HEK293 (cell line): Measurements from ENCODE around the gene SYNE3.
A peak's percentile ranks its signal among the peaks of the same experiment; 100 is the strongest.

ENCODE experiments used
- GFI1B ChIP-seq: fragments of 450-650 bp; formaldehyde crosslinking; IDR thresholded peaks from 2 replicates; pipeline ENCODE4 v1.5.1; 2016; ENCODE audit warnings: missing biosample characterization, missing genetic modification characterization
- GLI2 ChIP-seq: fragments of 450-650 bp; formaldehyde crosslinking; IDR thresholded peaks from 2 replicates; pipeline ENCODE4; 2017; ENCODE audit warnings: missing biosample characterization, missing genetic modification characterization, low read depth, borderline replicate concordance
- GLIS2 ChIP-seq: fragments of 450-650 bp; formaldehyde crosslinking; IDR thresholded peaks from 2 replicates; pipeline ENCODE4 v1.5.1; 2016; ENCODE audit warnings: missing biosample characterization, missing genetic modification characterization
- KLF1 ChIP-seq: fragments of 450-650 bp; formaldehyde crosslinking; IDR thresholded peaks from 2 replicates; pipeline ENCODE4 v1.5.1; 2016; ENCODE audit warnings: missing biosample characterization, missing genetic modification characterization
- OSR2 ChIP-seq: fragments of 450-650 bp; formaldehyde crosslinking; IDR thresholded peaks from 2 replicates; pipeline ENCODE4 v1.5.1; 2016; ENCODE audit warnings: missing biosample characterization, missing genetic modification characterization
- REPIN1 ChIP-seq: fragments of 450-650 bp; formaldehyde crosslinking; IDR thresholded peaks from 2 replicates; pipeline ENCODE4 v1.5.1; 2017; ENCODE audit warnings: missing biosample characterization, missing genetic modification characterization, low read depth
- SP7 ChIP-seq: fragments of 450-650 bp; formaldehyde crosslinking; IDR thresholded peaks from 2 replicates; pipeline ENCODE4 v1.5.1; 2016; ENCODE audit warnings: missing biosample characterization, missing genetic modification characterization
- ZBTB21 ChIP-seq: fragments of 450-650 bp; formaldehyde crosslinking; IDR thresholded peaks from 2 replicates; pipeline ENCODE4 v1.5.1; 2017; ENCODE audit warnings: missing biosample characterization, missing genetic modification characterization
- ZBTB26 ChIP-seq: fragments of 450-650 bp; formaldehyde crosslinking; optimal IDR thresholded peaks from 2 replicates; pipeline ENCODE3; 2016; ENCODE audit warnings: missing biosample characterization, mild to moderate bottlenecking, missing genetic modification characterization
- ZFP3 ChIP-seq: fragments of 450-650 bp; formaldehyde crosslinking; IDR thresholded peaks from 2 replicates; pipeline ENCODE4 v1.5.1; 2016; ENCODE audit warnings: low read depth, missing biosample characterization, missing genetic modification characterization
- ZNF138 ChIP-seq: fragments of 450-650 bp; formaldehyde crosslinking; IDR thresholded peaks from 2 replicates; pipeline ENCODE4 v1.5.1; 2016; ENCODE audit warnings: missing biosample characterization, missing genetic modification characterization, borderline replicate concordance
- ZNF18 ChIP-seq: fragments of 450-650 bp; formaldehyde crosslinking; IDR thresholded peaks from 2 replicates; pipeline ENCODE4 v1.5.1; 2016; ENCODE audit warnings: missing biosample characterization, missing genetic modification characterization
- ZNF202 ChIP-seq: fragments of 450-650 bp; formaldehyde crosslinking; IDR thresholded peaks from 2 replicates; pipeline ENCODE4 v1.5.1; 2016; ENCODE audit warnings: missing biosample characterization, missing genetic modification characterization, borderline replicate concordance
- ZNF23 ChIP-seq: fragments of 450-650 bp; formaldehyde crosslinking; IDR thresholded peaks from 2 replicates; pipeline ENCODE4 v1.5.1; 2016; ENCODE audit warnings: missing biosample characterization, missing genetic modification characterization, borderline replicate concordance
- ZNF354C ChIP-seq: fragments of 450-650 bp; formaldehyde crosslinking; IDR thresholded peaks from 2 replicates; pipeline ENCODE4 v1.5.1; 2016; ENCODE audit warnings: missing biosample characterization, missing genetic modification characterization, low read depth, borderline replicate concordance
- ZNF37A ChIP-seq: fragments of 450-650 bp; IDR thresholded peaks from 2 replicates; pipeline ENCODE4 v1.5.1; 2018; ENCODE audit warnings: missing biosample characterization, missing genetic modification characterization
- ZNF488 ChIP-seq: fragments of 450-650 bp; formaldehyde crosslinking; IDR thresholded peaks from 2 replicates; pipeline ENCODE4 v1.5.1; 2016; ENCODE audit warnings: missing biosample characterization, missing genetic modification characterization
- ZNF501 ChIP-seq: fragments of 450-650 bp; formaldehyde crosslinking; IDR thresholded peaks from 2 replicates; pipeline ENCODE4 v1.5.1; 2016; ENCODE audit warnings: missing biosample characterization, missing genetic modification characterization
- ZNF521 ChIP-seq: fragments of 450-650 bp; formaldehyde crosslinking; IDR thresholded peaks from 2 replicates; pipeline ENCODE4 v1.5.1; 2017; ENCODE audit warnings: missing biosample characterization, mild to moderate bottlenecking, missing genetic modification characterization
- ZNF558 ChIP-seq: fragments of 450-650 bp; formaldehyde crosslinking; IDR thresholded peaks from 2 replicates; pipeline ENCODE4 v1.5.1; 2016; ENCODE audit warnings: missing biosample characterization, missing genetic modification characterization
- ZNF560 ChIP-seq: fragments of 450-650 bp; formaldehyde crosslinking; IDR thresholded peaks from 2 replicates; pipeline ENCODE4 v1.5.1; 2017; ENCODE audit warnings: missing biosample characterization, missing genetic modification characterization, borderline replicate concordance
- ZNF623 ChIP-seq: fragments of 450-650 bp; formaldehyde crosslinking; IDR thresholded peaks from 2 replicates; pipeline ENCODE4 v1.5.1; 2016; ENCODE audit warnings: missing biosample characterization, missing genetic modification characterization
- ZNF658 ChIP-seq: fragments of 450-650 bp; formaldehyde crosslinking; IDR thresholded peaks from 2 replicates; pipeline ENCODE4; 2016; ENCODE audit warnings: missing biosample characterization, missing genetic modification characterization
- ZNF670 ChIP-seq: fragments of 450-650 bp; formaldehyde crosslinking; IDR thresholded peaks from 2 replicates; pipeline ENCODE4 v1.5.1; 2016; ENCODE audit warnings: missing biosample characterization, missing genetic modification characterization, low read depth
- ZNF777 ChIP-seq: fragments of 450-650 bp; formaldehyde crosslinking; IDR thresholded peaks from 2 replicates; pipeline ENCODE4 v1.5.1; 2017; ENCODE audit warnings: missing biosample characterization, missing genetic modification characterization, borderline replicate concordance
- ZNF785 ChIP-seq: fragments of 450-650 bp; formaldehyde crosslinking; IDR thresholded peaks from 2 replicates; pipeline ENCODE4 v1.5.1; 2016; ENCODE audit warnings: missing biosample characterization, missing genetic modification characterization
- TF ChIP-seq, protein P1 (sequence below): sonication (generic); formaldehyde crosslinking; IDR thresholded peaks from 2 replicates; pipeline ENCODE4 v1.8.1; 2022; ENCODE audit warnings: mild to moderate bottlenecking, moderate library complexity, missing genetic modification reagents
- TF ChIP-seq, protein P2 (sequence below): fragments of 450-650 bp; formaldehyde crosslinking; IDR thresholded peaks from 2 replicates; pipeline ENCODE4 v1.5.1; 2016; ENCODE audit warnings: missing biosample characterization, missing genetic modification characterization

SYNE3 gene

DNA sequence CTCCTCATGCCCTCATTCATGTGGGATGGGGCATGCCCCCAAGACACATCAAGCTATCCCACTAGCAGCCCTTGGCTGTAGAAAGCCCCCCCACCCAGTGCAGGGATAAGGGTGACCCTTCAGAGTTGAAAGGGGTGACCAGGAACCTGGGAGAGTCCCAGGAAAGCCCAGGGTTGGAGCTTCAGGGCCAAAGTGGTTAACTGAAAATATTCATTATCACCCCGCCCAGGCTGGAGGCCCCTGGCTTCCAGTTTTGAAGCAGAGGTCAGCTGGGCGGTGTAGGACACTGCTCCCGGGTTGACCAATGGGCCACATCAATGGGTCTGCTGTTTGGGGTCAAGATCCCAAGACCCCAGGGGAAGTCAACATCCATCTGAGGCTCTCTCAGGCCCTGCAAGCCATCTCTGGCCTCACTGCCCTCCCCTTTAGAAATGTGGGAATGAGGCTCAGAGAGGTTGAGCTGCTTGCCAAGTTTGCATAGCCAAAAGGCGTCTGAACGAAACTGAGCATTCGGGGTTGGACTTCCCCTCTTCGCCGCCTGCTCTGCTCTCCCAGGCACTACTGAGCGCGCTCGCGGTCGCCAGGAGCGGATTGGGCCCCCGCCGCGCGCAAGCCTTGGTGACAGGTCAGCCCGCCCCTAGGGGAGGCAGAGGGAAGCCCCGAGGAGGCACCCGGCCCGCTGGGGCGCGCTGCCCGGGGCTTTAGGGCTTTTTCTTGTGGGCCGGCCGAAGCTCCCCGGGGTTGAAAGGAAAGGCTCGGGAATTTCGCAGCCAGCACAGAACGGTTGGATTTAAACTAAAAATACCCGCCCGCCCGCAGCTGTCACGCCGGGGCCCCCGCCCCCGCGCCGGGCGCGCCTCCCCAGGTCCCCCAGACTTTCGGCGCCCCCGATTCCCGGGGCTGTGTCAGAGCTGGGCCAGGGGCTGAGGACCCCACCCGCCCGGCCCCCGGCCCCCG is 576 bp downstream of the SYNE3 start (continued):
- no peak for TF ChIP-seq ZNF670 (tag by site-specific recombination)
- TF ChIP-seq ZNF777 (tag by site-specific recombination): no peak
- TF ChIP-seq ZNF558 (tag by site-specific recombination): no peak
- no peak for TF ChIP-seq ZNF560 (tag by site-specific recombination)
- no peak for TF ChIP-seq ZNF23 (tag by site-specific recombination)
- TF ChIP-seq ZNF37A: no peak
- TF ChIP-seq OSR2 (tag by site-specific recombination): no peak
- no peak for TF ChIP-seq ZNF501 (tag by site-specific recombination)
- no peak for TF ChIP-seq ZFP3 (tag by site-specific recombination)
- TF ChIP-seq, protein P1, sequence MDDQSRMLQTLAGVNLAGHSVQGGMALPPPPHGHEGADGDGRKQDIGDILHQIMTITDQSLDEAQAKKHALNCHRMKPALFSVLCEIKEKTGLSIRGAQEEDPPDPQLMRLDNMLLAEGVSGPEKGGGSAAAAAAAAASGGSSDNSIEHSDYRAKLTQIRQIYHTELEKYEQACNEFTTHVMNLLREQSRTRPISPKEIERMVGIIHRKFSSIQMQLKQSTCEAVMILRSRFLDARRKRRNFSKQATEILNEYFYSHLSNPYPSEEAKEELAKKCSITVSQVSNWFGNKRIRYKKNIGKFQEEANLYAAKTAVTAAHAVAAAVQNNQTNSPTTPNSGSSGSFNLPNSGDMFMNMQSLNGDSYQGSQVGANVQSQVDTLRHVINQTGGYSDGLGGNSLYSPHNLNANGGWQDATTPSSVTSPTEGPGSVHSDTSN (CRISPR knock-in tag): 0 out of 2 replicates have a peak, but pooled peaks have one; percentile 30
- TF ChIP-seq SP7 (tag by site-specific recombination): peak; percentile 43; the same call in 1 of the 2 replicates
- TF ChIP-seq ZNF138 (tag by site-specific recombination): no peak
- TF ChIP-seq KLF1: no peak
- no peak for TF ChIP-seq GLI2 (tag by site-specific recombination)
- no peak for TF ChIP-seq ZBTB21 (tag by site-specific recombination)
- TF ChIP-seq ZNF785: no peak
- no peak for TF ChIP-seq ZNF18 (tag by site-specific recombination)
- TF ChIP-seq ZNF202 (tag by site-specific recombination): no peak
- TF ChIP-seq ZNF488 (tag by site-specific recombination): no peak
- no peak for TF ChIP-seq ZNF354C (tag by site-specific recombination)
- TF ChIP-seq GFI1B (tag by site-specific recombination): no peak
- TF ChIP-seq ZNF521 (tag by site-specific recombination): no peak
- no peak for TF ChIP-seq REPIN1 (tag by site-specific recombination)
- TF ChIP-seq ZNF658 (tag by site-specific recombination): no peak
- peak; percentile 83 for TF ChIP-seq GLIS2 (tag by site-specific recombination)
- peak; percentile 73 for TF ChIP-seq ZBTB26 (tag by site-specific recombination)
- TF ChIP-seq, protein P2, sequence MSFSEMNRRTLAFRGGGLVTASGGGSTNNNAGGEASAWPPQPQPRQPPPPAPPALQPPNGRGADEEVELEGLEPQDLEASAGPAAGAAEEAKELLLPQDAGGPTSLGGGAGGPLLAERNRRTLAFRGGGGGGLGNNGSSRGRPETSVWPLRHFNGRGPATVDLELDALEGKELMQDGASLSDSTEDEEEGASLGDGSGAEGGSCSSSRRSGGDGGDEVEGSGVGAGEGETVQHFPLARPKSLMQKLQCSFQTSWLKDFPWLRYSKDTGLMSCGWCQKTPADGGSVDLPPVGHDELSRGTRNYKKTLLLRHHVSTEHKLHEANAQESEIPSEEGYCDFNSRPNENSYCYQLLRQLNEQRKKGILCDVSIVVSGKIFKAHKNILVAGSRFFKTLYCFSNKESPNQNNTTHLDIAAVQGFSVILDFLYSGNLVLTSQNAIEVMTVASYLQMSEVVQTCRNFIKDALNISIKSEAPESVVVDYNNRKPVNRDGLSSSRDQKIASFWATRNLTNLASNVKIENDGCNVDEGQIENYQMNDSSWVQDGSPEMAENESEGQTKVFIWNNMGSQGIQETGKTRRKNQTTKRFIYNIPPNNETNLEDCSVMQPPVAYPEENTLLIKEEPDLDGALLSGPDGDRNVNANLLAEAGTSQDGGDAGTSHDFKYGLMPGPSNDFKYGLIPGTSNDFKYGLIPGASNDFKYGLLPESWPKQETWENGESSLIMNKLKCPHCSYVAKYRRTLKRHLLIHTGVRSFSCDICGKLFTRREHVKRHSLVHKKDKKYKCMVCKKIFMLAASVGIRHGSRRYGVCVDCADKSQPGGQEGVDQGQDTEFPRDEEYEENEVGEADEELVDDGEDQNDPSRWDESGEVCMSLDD (tag by site-specific recombination): 0 out of 2 replicates have a peak, but pooled peaks have one; percentile 21
- no peak for TF ChIP-seq ZNF623
- TF ChIP-seq, all 188 proteins: peak for 22
